Measurements from ENCODE around the gene FAM20C.

Gene FAM20C

DNA sequence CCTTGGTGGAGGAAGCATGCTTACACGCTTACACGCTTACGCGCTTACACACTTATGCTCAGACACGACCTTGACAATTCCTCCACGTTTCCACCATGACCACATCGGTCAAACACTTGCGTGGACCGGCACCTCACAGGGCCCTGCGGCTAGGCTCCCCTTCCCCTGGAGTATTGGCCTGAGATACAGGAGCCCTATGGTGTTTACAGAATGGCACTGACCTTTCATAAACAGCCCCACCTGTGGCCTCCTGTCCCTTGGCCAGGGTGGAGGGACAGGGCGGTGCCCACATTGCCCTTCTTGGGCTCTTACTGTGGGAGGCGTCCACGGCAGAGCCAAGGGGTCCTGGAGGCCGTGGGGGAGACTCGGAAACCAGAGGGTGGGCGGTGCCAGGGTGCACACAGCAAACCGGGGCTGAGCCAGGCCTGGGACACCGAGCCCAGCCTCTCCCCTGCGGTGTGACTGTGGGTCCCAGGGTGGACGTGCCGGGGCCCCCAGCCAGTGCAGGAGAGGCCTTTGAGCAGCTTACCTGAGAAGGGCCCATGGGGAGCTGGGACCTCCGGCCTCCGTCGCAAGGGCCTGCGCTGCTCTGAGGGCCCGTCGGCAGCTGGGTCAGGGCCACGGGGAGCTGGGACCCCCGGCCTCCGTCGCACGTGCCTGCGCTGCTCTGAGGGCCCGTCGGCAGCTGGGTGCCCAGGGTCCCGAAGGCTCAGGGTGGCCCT is 53.4 kb downstream of the FAM20C start:
- DNase-seq (ENCODE audit: low read depth), result no peak

DNA sequence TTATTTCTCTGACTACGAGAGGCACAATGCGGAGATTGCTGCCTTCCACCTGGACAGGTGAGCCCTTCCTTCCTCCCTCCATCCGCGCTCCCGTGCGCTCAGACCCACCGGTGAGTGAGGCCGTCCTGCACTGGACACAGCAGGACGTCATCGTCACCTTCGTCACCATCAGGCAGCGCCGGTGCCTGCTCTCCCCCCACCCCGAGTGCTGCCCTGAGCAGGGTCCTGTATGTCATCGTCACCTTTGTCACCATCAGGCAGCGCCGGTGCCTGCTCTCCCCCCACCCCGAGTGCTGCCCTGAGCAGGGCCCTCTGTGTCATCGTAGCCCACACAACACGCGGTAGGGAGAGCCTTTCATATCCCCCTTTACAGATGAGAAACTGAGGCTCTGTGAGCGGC is 54.1 kb downstream of the FAM20C start:
- no peak for DNase-seq (ENCODE audit: low read depth)

DNA sequence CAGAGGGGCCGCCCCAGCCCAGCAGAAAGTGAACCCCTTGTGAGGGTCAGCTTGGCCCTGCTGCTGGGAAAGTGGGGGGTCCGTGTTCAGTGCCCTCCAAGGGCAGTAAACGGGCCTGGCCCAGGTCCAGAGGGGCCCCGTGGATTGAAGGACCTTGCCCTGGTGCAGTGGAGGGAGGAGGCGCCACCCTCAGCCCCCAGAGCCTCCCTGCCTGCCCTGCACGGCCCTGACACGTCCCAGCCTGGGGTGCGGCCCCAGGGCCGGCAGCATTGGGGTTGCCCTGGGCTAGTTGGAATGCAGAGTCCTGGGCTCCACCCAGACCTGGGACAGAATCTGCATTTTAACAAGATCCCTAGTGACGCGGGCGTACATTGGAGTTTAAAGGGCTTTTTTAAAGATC is 54.8 kb downstream of the FAM20C start:
- DNase-seq (ENCODE audit: low read depth), result no peak

DNA sequence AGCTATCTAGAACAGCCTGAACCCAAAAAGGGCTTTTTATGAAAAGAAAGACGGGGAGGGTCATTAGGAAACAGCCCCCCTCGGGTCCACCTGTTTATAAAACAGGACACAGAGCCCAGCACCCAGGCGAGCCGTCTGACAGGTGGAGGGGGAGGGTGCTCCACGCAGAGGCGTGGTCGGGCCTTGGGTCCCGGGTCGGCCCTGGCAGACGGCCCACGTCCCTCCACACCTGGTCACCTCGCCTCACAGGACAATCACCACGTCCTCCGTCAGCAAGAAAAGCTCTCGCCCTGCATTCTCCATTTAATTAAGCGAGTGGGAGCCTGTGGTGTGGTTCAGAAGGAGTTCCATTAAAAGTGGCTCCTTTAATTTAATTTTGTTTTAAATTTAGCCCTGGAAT is 55.3 kb downstream of the FAM20C start:
- no peak for DNase-seq (ENCODE audit: low read depth)

DNA sequence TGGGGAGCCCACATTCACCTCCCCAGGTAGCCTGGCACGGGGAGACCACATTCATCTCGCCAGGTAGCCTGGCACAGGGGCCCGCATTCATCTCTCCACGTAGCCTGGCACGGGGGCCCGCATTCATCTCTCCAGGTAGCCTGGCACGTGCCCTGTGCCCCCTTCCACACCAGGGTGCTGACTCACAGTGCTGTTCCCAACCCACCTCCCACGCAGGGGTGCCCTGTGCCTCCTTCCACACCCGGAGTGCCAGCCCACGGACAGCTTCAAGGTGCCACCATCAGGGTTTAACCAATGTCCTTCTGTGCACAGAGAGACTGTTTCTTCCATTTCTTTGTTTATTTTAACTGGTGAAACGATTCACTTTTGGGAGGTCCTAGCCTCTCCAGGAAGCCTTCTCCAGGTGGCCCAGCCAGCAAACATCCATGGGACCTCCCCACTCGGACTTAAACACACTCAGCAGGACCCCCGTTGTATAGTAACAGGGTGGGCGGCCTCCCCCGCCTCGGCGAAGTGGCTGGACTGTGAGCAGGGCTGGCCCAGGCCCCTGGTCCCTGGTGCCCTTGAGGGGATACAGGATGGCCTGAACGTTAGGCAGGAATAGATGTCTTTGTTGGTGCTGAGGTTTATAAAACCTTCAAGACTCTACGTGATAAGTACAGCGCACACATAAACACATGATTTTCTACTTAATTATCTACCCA is 56.5 kb downstream of the FAM20C start:
- no peak for DNase-seq (ENCODE audit: low read depth)

DNA sequence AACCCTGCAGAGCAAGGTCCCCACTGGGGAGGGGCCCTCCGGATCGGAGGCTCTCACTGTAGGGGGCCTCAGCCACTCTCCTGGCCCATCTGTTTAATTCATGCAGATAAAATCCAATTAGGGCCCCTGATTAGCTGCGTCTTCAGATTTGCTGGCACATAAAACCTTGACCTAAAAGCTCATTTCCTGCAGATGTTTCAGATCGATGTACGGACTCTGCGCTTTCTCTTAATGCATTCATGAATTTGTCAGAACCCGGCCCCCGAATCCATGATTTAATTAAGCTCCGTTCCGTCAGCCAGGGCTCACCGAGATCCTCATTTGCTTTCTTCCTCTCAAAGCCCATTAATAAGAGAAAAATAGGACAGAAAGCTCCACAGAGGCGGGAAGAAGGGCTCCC is 57.6 kb downstream of the FAM20C start:
- DNase-seq (ENCODE audit: low read depth), result no peak

DNA sequence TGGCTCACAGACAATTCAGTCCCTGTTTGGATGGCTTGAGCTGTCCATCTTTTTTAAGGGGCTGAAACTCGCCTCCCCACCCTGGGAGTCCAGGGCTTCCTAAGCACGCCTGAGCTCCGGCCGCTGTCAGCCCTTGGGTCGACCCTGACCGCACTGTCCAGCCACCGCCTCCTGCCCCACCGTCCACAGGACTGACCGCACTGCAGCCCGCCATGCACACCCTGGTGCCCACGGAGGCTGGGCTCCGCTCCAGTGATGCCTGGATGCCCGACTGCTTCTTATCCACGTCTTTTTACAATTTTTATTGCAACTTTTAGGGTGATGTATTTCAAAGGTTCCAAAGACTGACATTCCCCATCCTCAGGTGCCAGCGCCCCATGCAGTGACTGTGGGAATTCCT is 58.2 kb downstream of the FAM20C start:
- DNase-seq (ENCODE audit: low read depth), result no peak

DNA sequence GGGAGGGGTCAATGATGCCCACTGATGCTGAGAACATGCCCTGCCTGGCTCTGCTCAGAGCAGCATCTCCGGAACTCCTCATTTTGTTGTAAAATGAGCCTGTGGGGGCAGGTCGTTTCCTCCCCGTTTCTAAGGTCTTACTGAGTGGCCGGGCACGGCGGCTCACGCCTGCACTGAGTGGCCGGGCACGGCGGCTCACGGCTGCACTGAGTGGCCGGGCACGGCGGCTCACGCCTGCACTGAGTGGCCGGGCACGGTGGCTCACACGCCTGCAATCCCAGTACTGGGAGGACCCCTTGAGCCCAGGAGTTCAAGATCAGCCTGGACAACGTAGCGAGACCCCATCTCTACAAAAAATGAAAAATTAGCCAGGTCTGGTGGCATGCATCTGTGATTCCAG is 58.6 kb downstream of the FAM20C start:
- DNase-seq (ENCODE audit: low read depth), result no peak

DNA sequence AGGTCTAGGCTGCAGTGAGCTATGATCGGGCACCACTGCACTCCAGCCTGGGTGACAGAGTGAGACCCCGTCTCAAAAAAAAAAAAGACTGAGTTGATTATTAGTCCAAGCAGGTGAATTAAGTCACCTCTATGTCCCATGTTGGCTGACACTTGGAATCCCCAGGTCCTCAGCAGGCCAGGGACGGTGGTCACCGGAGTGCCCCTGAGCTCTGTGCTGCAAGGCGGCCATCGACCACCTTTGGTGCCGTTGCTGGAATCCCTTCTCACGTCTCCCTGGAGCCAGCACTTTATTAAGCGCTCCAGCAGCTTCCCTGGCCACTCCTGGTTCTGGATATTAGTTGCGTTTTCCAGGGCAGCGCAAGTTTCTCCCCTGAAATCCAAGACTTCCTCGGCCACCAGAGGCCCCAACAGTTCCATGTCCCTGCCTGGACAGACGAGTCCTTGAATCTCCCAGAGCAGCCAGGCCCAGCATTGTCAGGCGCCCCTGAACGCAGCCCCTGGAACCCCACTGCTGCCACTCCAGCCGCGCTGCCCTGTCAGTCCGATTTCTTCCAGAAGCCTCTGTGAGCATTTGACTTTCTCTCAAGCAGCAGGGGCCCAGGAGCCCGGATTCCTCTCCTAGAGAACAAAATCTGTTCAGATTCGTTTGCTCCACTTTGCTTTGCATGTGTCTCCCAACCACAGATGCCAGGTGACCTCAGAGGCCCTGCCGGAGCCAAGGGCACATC is 59.2 kb downstream of the FAM20C start:
- DNase-seq (ENCODE audit: low read depth), result no peak

DNA sequence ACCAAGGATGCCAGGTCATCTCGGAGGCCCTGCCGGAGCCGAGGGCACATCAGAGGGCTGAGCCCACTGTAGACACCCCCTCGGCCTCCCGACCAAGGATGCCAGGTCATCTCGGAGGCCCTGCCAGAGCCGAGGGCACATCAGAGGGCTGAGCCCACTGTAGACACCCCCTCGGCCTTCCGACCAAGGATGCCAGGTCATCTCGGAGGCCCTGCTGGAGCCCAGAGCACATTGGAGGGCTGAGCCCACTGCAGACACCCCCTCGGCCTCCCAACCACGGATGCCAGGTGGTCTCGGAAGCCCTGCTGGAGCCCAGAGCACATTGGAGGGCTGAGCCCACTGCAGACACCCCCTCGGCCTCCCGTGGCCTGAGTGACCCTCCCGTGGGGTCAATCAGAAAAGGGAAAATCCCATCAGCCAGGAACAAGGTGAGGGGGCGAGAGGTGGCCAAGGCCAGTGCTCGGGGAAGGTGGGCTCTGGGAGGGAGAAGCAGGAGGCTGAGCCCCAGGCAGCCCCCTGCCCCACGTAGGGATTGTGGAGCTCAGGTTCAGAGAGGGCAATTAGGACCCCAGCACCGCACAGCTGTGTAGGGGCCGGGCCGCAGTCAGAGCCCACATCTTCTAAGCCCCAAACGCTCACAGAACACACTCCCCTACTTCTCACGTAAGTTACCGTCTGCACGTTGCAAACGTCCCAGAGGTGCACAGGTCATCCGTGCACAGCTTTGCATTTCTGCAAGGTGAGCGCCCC is 60.0 kb downstream of the FAM20C start:
- no peak for DNase-seq (ENCODE audit: low read depth)

DNA sequence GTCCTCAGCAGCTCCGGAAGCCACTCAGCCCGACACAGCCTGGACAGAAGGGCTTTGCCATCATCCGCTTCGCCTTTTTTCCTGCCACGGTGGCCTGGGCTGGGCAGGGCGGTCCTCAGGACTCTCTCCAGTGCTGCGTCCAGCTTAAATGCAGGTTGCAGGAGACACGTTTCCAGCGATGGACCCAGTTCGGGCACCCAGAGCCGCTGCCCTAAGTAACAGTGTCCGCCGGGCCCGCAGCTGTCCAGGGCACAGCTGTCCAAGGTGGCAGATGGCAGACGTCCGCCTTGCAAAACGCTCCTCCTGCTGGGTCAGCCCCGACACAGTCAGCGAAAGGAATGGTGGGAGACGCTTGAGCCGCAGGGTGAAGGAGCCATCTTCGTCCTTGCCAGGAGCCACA is 60.6 kb downstream of the FAM20C start:
- no peak for DNase-seq (ENCODE audit: low read depth)

DNA sequence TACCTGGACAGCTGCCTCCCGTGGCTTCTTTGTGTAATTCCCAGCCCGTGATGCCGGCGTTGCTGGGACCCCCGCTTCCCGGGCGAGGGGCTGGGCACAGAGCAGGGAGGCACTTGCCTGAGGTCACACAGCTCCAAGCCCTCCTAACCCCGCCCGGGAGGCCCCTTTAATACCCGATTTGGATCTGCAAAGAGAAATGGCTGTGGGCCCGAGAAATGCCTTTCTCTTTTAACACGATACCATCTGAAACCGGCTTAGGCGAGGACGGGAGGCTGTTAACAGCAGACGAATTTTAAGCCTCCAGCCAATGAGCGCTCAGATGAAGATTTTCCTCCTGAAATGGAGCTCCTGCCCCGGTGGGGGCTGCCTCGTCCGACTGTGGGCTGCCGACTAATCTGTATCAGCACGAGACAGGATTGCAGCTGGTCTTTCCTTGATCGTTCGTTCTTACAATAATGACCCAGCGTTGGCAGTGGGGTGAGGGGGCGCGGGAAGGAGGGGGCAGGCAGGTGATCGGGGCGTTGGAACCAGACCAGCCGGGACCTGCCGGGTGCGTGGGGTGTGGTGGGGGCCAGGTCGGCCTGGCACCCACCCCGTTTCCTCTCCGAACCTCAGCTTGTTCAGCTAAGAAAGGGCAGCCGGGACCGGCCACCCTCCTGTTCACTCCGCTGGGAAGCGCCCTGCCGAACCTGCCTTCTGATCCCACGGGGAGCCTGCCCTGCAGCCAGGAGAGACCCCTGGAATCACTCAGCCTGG is 61.4 kb downstream of the FAM20C start:
- DNase-seq (ENCODE audit: low read depth), result no peak

DNA sequence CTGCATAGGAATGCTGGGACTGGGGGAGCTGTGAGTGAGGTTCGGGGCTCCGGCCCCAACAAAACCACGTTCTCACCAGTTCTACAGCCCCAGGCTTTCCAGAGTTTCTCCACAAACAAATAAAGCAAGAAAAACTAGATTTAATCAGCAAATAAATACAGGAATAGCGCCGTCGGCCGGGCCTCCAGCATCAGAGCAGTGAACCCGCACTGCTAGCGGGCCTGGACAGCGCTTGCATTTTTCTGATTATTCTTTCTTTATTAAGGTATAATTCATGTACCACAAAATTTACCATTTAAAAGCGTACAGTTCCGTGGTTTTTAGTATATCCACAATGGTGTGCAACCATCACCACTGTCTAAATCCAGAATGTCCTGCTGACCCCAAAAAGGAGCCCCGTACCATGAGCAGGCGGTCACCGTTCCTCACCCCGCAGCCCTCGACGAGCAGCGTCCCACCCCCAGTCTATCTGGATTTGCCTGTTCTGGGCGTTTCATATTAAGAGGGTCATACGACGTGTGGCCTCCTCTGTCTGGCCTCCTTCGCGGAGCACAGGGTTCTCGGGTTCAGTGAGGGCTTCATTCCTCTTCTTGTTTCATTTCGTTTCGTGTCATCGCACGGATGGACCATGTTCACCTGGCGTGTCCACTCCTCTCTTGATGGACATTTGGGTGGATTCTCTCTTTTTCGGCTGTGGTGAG is 62.1 kb downstream of the FAM20C start:
- DNase-seq (ENCODE audit: low read depth), result no peak

DNA sequence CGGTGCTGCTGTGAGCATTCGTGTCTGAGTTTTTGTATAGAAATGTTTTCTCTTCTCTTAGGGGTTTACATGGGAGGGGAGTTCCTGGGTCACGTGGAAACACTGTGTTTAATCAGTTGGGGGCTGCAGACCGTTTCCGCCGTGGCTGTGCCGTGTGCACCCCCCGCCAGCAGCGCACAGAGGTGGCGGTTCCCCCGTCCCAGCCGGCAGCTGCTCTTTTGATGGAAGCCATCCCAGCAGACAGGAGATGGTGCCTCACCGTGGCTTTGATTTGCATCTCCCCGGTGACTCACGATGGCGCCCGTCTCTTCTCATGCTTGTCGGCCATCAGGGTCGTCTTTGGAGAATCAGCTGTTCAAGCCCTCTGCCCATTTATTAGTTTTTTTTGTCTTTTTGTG is 62.7 kb downstream of the FAM20C start:
- DNase-seq (ENCODE audit: low read depth), result no peak

DNA sequence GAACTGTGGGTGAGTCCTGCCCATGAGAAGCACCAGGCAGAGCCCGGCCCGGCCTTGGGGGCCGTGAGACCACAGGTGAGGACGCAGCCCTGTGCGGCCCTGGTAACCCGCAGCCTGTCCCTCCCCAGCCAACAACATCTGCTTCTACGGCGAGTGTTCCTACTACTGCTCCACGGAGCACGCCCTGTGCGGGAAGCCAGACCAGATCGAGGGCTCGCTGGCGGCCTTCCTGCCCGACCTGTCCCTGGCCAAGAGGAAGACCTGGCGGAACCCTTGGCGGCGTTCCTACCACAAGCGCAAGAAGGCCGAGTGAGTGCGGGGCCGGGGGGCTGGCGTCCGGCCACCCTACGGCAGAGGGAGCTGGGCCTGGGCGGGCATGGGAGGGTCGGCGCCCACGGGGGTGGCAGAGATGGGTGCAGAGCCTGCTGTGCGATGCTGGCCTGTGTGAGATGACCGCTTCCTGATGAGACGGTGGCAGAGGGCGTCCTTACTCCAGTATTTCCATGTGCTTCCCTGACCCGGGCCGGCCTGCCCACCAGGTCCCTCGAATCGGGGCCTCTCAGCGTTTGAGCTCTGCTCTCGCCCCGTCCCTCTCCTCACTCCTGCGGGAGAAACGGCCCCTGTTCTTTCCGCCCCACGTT is 63.5 kb downstream of the FAM20C start:
- no peak for DNase-seq (ENCODE audit: low read depth)

DNA sequence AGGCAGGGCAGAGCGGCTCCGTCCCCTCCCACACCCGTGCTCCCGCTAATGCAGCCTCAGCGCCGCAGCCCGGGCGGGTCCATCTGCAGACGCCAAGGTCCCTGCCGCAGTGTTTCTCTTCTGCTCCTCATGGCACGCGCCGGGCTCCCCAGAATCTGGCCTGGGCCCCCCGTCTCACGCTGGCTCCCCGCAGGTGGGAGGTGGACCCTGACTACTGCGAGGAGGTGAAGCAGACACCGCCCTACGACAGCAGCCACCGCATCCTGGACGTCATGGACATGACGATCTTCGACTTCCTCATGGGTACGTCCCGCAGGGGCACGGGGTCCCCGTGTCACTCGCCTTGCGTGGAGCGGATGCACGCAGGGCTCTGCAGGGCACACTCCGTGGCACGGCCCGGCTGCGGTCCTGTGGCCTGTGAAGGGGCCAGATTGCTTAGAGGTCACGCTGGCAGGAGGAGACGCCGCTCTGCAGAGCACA is 64.1 kb downstream of the FAM20C start:
- DNase-seq (ENCODE audit: low read depth), result no peak

DNA sequence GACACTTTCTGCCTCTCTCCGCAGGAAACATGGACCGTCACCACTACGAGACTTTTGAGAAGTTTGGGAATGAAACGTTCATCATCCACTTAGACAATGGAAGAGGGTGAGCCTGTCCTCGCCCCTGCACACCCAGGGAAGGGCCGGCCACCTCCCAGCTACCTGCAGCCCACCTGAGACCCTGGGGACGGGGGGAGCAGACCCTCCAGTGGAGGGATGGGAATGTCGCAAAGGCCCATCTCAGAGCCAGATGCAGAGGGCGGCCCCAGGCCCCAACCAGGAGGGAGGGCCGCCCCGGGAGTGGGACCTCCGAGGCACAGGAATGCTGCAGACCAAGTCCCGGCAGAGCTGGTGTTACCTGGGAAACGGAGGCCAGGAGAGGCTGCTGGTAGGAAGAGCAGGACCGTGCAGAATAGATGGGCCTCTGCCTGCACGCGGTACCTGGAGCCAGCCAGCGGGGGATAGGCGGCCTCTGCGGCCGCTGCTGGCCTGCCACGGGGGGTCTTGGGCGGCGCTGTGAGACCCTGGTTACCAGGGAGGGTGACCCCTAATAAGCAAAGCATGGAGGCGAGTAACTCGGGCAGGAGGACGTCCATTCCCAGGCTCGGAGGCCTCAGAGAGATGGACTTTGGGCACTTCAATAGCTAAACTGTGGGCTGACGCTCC is 64.7 kb downstream of the FAM20C start:
- DNase-seq (ENCODE audit: low read depth), result no peak

DNA sequence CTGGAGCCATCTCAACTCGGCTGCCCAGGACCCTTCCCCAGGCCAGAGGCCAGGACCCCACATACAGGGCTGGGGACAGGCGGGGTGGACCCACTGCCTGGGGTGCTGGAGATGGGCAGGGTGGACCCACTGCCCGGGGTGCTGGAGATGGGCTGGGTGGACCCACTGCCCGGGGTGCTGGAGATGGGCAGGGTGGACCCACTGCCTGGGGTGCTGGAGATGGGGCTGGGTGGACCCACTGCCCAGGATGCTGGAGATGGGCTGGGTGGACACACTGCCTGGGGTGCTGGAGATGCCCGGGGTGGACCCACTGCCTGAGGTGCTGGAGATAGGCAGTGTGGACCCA is 65.2 kb downstream of the FAM20C start:
- DNase-seq (ENCODE audit: low read depth), result no peak

DNA sequence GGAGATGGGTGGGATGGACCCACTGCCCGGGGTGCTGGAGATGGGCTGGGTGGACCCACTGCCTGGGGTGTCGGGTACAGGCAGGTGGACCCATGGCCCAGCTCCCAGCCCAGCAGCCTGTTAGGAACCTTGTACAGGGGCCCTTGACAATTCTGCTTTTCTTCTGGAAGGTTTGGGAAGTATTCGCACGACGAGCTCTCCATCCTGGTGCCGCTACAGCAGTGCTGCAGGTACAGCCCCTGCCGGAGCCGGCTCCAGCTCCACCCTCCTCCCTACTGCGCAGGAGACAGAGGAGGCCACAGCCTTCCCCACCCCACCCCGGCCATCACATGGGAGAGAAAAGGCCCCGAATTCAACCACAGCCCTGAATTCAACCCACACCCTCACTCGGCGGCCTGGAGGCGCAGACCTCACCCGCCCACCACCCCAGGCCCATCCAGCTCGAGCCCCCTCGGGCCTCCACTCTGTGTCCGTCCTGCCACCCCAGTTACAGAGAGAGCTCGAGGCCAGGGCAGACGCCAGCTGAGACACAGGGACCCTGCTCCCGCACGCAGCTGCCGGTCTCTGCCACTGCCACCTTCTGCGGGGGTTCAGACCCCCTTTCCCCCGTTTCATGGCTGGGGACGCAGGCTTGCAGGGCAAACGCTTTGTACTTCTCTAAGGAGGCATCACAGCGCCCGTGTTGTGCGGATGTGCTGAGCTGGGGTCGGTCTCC is 66.3 kb downstream of the FAM20C start:
- DNase-seq (ENCODE audit: low read depth), result no peak

DNA sequence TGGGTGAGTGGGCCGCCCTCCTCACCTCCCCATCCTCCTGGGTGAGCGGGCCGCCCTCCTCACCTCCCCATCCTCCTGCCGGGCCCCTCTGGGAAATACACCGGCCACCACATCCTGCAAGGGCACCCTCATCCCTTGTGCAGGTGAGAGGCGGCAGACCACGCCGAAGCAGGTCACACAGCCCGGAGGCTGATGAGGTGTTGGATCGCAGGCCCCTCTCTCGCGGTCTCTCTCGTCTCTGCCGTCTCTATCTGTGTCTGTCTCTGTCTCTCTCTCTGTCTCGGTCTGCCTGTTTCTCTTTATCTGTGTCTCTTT is 66.8 kb downstream of the FAM20C start:
- no peak for DNase-seq (ENCODE audit: low read depth)
